Stomach (tissue), 4 donors: ENCODE results near the gene HSPA12B.

ENCODE experiments used
- POLR2A ChIP-seq, 4 donors: fragments of 450-650 bp; IDR thresholded peaks; one replicate each; pipeline ENCODE4 v1.6.1; 2016; ENCODE audit warnings: antibody characterized with exemption in 4 of 4, control low read depth in 2 of 4, mild to moderate bottlenecking in 1 of 4, moderate library complexity in 1 of 4
- POLR2AphosphoS5 ChIP-seq, 3 donors: sonication (generic); formaldehyde crosslinking; IDR thresholded peaks; one replicate each; pipeline ENCODE4 v1.6.1; 2016; ENCODE audit warnings: antibody characterized with exemption in 3 of 3
- TF ChIP-seq, protein P1 (sequence below), 7 experiments: fragments of 450-650 bp in 4 of 7; fragments of 200-600 bp in 3 of 7; sonication (generic) in 3 of 7; IDR thresholded peaks; one replicate each; pipeline ENCODE4 v1.5.1; 2016 to 2019; ENCODE audit warnings: antibody characterized with exemption in 7 of 7, control low read depth in 2 of 7, mild to moderate bottlenecking in 1 of 7

DNA sequence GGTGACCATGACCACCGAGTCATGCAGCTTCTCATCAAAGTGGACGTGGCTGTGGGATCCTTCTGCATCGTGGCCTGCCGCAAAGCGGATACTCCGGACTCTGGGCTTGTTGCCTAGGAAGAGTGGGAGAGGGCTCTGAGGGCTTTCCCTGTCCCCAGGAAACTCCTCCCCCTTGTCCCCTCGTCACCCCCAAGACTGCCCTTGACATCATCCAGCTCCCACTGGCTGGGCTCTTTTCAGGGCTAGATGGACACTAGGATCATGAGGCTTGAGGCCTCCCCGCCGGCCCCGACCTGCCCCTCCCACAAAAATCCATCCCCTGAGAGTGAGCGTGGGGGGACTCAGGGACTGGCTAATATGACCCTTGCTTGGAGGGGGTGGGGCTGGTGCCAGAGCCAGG, 26.1 kb downstream of the HSPA12B start:
- TF ChIP-seq, protein P1, sequence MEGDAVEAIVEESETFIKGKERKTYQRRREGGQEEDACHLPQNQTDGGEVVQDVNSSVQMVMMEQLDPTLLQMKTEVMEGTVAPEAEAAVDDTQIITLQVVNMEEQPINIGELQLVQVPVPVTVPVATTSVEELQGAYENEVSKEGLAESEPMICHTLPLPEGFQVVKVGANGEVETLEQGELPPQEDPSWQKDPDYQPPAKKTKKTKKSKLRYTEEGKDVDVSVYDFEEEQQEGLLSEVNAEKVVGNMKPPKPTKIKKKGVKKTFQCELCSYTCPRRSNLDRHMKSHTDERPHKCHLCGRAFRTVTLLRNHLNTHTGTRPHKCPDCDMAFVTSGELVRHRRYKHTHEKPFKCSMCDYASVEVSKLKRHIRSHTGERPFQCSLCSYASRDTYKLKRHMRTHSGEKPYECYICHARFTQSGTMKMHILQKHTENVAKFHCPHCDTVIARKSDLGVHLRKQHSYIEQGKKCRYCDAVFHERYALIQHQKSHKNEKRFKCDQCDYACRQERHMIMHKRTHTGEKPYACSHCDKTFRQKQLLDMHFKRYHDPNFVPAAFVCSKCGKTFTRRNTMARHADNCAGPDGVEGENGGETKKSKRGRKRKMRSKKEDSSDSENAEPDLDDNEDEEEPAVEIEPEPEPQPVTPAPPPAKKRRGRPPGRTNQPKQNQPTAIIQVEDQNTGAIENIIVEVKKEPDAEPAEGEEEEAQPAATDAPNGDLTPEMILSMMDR (IDR thresholded peaks at IDR 0.05) = no peak
- TF ChIP-seq POLR2A (IDR thresholded peaks at IDR 0.05) (no peak), POLR2AphosphoS5 (IDR thresholded peaks at IDR 0.05) (no peak)
